GM21528 (cell line): ENCODE measurements around the gene NSG1.

Experiments used
- ATAC-seq: cut with Tn5 transposase; IDR thresholded peaks from one replicate; pipeline ENCODE4 v1.9.1; 2021; ENCODE audit warnings: mild to moderate bottlenecking, moderate library complexity; ENCODE audit not compliant: unreplicated experiment, low FRiP score

NSG1 gene

DNA sequence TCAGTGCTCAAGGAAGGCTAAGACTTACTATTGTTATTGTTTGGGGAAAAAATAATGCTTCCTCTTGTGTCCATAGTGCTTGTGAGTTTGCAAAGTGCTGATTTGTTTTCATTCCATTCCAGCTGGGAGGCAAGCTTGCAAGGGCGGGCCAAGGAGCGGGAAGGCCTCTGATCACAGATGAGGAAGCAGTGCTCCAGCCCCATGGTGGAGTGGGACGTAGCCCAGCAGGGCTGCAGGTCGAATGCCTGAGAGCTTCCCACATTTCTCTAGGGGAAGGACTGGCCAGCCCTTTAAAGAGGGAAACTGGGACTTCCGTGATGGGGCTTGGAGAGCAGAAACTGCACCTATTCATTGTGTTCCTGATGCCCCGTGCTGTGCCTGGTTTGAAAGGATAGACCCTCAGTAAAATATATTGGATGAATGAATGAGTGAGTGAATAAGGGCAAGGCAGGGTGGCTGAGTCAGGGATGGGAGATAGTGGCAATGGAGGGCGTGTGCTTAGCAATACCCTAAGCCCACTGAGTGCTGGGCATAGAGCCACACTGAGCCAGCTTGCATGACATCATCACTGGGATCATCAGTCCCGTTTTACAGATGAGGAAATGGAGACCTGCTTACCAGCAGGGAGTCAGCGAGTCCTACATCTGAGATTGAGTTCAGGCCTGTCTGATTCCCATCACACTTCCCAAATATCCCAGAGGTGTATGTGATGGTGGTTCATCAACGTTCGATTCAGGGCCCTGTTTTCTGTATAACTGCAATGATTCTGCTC lies 17.9 kb upstream of the NSG1 start:
- no peak for ATAC-seq

DNA sequence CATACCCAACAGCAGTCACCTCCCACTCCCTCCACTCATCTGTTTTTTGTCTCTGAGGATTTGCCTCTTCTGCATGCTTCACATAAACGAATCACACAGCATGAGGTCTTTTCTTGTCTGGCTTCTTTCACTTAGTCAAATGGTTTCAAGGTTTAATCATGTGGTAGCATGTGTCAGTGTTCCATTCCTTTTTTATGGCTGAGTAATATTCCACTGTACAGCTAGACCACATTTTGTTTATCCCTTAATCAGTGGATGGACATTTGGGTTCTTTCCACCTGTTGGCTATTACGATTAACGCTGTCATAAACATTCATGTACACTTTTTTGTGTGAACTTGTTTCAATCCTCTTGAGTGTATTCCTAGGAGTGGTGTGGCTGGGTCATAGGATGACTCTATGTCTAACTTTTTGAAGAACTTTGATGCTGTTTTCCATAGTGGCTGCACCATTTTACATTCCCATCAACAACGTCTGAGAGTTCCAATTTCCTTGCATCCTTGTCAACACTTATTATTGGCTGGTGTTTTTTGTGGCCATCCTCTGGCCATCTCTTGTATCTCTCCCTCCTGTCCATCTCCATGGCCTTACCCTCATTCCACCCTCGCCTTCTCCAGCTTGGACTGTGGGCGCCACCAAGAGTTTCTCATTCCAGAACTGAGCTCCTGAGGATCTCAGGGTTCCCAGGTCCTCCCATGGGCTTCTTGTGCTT lies 12.4 kb upstream of the NSG1 start:
- no peak for ATAC-seq

DNA sequence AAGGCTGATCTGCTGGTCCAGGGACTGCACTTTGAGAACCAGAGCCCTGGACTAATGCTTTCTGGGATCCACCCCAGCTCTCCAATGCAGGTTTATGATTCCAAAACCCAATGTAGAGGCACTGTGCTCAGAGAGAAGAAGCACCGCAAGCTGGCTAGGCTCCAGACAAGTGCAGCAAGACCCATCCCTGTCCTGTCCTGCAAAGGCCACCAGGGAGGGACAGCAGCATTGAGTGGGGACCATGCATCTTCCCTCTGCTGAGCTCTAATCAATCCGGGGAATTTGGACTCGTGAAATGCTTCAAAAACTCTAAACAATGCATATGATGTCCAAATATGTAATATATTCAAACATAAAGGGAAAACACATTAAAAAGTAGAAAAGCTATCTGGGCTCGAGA lies 10.8 kb upstream of the NSG1 start:
- ATAC-seq: no peak

DNA sequence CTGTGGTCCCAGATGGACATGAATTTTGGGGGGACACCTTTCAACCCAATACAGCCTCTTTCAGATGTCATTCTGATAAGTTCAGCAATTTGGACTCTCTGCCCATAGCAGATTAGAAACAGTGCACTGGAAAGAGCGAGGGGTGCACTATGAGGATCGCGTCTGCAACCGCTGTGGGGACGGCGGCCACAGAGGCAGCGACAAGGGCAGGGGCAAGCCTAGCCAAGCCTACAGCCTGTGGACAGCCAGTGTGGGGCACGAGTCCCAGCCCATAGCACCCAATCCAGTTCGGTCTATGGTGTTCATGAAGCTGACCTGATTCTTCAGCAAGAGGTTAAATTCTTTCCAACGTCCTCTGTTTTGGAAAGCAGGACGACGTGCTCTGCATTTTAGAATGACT lies 9.7 kb upstream of the NSG1 start:
- no peak for ATAC-seq

DNA sequence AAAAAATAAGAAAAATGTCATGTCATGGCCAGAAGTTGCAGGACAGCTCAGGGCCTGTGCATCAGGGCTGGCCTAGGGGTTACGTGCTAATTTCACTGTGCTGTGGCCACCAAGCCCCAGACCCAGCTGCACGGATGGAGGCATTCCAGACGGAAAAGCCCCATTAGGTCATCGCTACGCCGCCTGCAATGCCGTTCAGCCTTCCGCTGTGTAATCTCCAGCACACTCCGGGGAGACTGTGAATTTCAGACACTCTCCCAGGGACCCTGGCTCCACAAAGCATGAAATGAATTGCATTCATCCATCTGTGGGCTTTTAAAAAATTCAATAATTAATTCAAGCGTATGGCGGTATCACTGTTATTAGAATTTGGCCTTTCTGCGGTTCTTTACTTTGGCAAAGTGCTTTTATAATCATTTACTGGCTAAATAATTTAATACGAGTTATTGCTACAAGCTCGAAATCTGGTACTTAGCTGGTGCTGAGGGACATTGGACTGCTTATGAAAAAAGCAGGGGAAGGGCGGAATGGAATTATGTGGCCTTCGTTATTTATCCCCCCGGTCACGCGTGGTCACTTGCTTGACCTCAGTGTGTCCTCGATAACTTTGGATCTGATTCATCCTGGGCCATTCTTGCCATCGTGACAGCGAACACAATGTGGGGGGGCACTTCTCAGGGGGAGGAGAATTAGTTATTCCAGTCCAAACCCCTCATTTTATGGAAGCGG lies 9.0 kb upstream of the NSG1 start:
- no peak for ATAC-seq

GRCh38 chr4:4379540-4380087 lies 7.3 kb upstream of the NSG1 start:
- ATAC-seq: no peak

- ATAC-seq: no peak
Observed at GRCh38 chr4:4383085-4383484, 3.8 kb upstream of the NSG1 start.

DNA sequence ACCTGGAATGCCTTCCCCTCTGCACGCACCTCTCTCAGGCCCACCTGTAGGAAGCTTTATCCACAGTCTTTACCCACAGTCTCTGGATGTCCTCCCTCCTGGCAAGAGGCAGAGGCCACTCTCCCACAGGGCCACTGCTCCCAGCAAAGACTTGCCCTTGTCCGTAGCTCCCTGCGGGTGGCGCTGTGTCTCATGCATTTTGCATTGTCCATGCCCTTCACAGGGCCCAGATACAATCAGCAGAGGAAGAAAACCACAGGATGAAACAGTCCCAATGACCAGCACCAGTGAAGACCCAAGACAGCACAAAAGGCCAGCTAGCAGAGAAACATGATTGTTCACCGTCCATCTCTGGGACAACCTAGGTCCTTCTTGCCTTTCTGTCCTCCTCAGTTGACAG lies 2.1 kb upstream of the NSG1 start:
- no peak for ATAC-seq

GRCh38 chr4:4385729-4386295 lies 1.1 kb upstream of the NSG1 start:
- ATAC-seq: no peak

DNA sequence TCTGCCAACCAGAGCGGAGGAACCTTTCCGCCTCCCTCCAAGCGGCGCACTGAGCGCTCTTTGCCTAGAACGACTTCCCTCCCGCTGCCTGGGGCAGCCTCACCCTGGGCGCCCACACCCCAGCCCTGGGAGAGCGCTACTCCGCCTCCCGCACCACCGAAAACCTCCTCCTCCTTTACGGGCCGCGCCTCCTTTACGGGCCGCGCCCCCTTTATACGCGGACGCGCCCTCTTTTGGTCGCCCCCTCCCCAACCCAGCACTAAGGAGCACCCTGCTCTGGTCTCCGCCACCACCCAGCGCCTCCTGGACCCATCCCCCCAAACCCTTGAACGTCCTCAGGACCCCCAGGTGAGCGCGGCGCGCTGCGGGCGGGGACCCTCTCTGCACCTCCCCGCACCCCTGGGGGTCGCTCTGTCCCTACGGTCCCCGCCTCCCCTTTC lies 586 bp upstream of the NSG1 start:
- ATAC-seq: no peak

DNA sequence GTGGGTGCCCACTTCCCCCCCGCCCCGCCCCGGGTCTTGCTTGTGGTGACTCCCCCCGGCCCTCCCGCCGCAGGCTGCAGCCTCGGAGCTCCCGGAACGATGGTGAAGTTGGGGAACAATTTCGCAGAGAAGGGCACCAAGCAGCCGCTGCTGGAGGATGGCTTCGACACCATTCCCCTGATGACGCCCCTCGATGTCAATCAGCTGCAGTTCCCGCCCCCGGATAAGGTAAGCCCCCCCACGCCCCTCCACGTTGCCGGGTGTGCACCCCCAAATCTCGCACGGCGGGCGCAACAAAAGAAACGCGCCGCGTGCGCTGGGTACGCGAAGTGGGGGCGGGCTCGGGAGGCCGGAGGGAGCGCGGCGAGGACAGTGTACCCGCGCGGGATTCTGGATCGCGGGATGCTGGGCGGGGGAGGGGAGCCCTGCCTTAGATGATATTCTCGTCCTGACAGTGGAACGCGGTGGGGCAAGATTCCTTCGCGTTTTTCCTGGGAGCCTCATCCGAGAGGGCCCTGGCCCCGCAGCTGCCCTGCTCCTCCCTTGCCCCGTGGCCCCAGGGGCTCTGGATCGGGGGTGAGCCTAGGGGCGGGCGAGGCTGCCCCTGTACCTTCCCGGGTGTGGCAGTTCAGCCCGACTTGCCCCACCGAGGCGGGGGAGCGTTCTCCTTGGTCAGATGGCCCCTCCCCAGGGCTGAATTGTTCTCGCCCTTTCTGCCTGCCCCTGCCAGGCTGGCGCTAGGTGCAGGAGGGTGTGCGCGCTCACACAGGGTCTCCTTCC lies 819 bp downstream of the NSG1 start:
- no peak for ATAC-seq

GRCh38 chr4:4388311-4388790 lies 1.4 kb downstream of the NSG1 start:
- ATAC-seq: no peak

- ATAC-seq: no peak
Observed at GRCh38 chr4:4388836-4389575, 2.1 kb downstream of the NSG1 start.

- no peak for ATAC-seq
Observed at GRCh38 chr4:4390046-4390445, 3.1 kb downstream of the NSG1 start.

DNA sequence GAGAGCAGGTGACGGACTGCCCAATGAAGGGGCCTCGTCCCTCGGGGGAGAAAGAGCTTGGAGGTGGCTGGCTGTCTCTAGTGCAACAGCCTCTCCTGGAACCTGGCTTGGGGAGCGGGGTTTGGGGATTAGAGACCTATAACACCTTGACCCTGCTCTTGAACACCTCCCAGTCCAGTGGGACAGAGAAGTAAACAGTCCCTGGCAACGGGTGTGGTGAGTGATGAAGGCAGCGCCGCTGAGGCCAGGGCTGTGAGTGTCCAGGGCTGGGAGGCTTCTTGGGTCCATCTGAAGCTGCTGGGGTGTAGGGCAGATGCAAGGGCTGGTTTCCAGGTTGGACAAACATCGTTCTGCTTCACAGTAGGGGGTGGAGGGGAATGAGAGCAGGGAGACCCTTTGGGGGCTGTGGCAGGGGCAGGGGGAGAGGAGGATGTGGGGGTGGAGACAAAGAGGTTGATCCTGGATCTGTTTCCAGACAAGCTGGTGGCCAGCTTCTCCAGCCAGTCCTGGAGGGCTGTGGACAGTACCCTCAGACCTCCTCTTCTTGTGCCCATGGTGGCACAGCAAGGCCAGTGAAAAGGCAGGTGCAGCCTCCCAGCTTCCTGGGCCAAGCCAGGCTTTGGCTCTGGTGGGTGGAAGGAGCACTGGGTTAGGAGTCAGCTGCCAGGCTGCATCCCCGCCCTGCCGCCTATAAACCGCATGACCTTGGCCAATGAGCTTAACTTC lies 3.8 kb downstream of the NSG1 start:
- ATAC-seq: no peak

GRCh38 chr4:4391866-4392265 lies 5.0 kb downstream of the NSG1 start:
- ATAC-seq: no peak

- ATAC-seq: no peak
Observed at GRCh38 chr4:4392501-4393183, 5.7 kb downstream of the NSG1 start.

DNA sequence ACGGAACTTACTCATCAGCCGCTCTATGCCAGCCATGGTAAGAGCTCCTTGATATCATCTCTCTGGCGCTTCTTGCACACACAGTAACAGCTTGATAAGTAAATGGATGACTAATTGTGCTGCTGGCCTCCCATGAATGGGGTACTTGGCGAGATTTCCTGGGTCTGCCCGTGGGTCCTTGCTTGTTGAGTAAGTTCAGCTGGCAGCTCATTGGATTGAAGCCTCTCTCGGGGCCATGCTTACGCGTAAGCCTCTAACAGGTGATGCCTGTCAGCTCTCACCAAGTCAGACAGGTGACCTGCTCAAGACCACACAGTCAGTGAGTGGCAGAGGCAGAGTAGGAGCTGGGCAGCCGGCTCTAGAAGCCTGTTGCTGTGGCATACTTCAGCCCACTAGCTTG lies 7.7 kb downstream of the NSG1 start:
- no peak for ATAC-seq
